GM19193 (cell line): ENCODE measurements around the gene BCAP31.

ENCODE experiments used
- POLR2A ChIP-seq: IDR thresholded peaks from 4 replicates; pipeline ENCODE4 v1.6.1; 2011; ENCODE audit not compliant: insufficient read depth, insufficient read length; ENCODE audit errors: extremely low read depth

The BCAP31 gene

DNA sequence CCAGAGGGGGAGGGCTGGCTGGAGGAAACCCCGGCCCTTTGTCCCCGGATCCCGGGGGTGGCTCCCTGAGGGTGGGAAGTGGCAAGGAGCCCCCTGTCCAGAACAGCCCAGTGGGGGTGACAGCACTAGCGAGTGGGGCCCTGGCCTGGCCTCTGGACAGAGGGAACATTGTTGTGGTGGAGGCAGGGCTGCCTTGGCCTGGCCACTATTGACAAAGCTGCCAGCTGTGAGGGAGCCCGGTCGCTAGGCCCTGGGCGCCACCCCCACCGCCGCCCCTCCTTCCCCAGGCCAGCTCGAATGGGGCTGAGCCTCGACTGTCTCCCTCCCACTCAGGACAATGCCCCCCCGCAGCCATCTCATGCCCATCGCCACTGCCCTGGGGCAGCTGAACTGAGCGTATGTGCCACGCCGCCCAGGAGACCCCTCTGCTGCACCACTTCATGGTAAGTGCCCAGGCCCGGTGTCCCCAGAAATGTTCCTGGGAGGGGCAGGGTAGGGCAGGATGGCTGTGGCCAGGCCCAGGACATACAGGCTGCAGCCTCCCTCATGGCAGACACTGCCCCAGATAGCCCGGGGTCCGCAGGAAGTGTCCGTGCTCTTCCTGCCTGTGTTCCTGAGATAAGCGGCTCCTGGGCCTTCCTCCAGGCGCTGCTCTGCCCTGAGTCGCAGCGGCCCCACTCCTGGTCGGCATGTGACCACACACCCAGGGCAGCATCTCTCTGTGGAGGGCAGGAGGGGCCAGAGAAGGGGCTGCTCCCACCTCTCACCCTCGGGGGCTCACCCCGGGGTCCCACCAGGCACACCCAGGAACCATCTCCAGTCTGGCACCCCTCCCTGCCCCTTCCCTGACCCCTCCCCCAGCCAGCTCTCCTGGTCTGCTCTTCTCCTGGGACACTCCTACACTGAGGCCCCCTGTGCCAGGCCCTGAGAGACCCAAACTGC lies 41.2 kb upstream of the BCAP31 start:
- no peak for TF ChIP-seq POLR2A

DNA sequence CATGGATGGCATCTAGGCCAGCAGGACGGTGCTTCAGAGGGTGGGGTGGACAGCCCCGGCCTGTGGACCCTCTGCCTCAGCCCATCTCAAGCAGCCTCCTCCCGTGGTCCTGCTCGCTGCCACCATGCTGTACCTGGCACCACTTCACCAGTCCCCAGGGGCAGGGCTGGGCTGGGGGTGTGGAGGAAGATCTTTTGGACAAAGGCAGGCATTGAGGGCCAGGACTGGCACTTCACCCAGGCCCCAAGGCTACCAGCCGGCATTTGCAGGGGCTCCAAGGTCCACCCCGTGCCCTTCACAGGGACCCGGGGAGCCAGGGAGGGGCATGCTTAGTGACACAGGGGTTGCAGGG lies 40.6 kb upstream of the BCAP31 start:
- TF ChIP-seq POLR2A, result no peak

DNA sequence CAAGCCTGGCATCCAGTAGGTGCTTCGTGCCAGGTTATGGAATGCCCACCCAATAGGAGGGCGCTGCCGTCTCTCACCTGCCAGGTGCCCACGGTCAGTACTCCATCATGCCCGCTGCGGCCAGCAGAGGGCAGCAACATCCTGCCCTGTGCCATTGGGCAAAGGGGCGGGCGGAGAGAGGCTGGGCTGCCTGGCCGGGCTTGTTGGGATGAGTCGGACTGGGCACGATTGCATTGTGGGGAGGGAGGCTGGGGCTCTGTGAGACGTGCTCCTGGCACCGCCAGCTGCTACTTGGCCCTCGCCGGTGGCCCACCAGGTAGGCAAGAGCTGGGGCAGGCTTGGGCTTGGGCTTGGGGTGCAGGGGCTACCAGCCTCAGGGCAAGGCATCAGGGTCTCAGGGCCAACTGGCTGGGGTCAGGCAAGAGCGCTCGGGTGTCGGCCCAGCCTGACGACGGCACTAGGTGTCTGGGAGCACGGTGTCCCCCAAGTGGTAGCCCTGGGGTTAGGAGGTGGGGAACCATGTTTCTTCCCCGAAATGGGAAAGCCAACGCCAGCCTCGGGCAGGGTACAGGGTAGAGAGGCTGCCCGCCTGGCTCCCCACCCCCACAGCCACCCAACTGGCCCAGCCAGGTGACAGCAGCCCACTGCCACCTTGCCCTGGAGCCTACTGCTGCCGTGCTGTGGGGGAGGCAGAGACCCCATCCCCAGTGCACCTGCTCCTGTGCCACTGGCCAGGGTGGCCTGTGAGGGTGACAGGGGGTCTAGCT lies 40.0 kb upstream of the BCAP31 start, which contains the start of gene PLXNB3:
Gene PLXNB3, plus strand, starts transcription at position 261 of the 767 bp plus-strand sequence. CDS start 1,287 bp downstream, outside the sequence.
- no peak for TF ChIP-seq POLR2A

DNA sequence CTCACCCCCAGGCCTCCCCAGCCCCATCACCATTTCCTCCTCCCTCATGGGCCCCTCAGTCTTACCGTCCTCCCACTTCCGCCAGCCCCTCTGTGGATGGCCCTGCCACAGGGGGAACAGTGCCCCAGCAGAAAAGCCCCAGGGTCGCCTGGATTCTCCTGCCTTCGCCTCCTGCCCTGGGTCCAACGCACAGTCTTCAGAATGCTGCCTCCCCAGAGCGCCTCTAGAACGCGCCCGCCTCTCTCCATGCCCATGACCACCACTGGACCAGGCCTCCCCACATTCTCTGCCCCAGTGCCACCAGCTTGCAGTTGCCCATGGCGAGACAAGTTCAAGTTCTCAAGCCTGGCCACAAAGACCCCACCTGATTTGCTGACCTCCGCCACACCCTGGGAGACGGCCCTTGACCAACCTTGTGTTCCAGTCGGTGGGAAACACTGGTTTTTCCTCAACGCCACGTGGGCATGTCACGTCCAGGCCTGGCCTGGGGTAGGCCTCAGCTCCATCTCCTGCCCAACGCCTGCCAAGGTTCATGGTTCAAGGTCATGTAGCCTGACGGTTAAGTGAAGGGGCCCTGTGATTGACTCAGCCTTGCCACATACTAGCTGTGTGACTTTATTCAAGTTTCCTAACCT lies 39.2 kb upstream of the BCAP31 start:
- TF ChIP-seq POLR2A, result no peak

DNA sequence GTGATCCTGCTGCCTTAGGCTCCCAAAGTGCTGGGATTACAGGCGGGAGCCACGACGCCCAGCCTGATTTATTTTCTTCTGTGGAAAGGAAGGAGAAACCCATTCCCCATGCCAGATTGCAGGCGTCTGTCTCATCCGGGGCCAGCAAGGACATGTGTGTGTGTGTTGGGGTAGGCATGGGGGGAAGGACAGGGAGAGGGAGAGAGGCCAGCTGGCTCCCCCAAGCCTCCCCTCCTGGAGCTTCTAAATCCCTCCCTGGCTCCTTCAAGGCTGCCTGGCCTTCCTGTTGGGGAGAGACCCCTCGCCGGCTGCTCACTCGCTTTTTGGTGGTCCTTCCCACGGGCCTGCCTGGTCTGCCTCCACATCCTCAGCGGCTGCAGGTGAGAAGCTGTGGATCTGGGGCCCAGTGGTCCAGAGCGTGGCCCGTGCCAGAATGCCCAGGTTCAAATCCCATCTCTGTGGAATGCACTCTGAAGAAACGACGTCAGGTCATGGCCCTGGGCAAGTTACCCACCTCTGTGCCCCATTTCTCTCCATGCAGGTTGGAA lies 38.5 kb upstream of the BCAP31 start:
- TF ChIP-seq POLR2A, result no peak

DNA sequence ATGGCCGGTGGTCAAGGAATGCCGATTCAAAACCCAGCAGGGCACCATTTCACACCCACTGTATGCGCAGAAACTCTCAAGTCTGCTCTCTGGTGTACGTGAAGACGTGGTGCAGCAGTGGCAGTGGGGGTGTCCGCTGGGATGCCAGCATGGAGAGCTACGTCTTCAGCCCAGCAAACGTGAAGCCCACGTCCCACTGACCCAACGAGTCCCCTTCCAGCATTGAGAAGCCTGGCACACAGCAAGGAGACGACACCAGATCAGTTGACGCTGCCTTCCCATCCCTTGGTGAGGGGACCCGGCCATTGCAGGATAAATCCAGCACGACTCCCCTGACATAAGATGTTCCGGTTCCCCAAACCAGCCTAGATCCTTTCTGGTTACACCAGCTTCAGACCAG lies 37.7 kb upstream of the BCAP31 start:
- no peak for TF ChIP-seq POLR2A

DNA sequence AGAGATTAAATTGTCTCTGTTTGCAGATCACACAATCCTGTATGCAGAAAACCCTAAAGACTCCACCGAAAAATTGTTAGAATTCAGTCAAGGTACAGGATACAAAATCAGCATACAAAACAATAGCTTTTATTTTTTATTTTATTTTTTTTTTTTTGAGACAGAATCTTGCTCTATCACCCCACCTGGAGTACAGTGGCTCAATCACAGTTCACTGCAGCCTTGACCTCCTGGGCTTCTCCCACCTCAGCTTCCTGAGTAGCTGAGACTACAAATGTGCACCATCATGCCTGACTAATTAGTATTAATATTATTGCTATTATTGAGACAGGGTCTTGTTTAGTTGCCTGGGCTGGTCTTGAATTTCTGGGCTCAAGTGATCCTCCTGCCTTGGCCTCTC lies 30.9 kb upstream of the BCAP31 start:
- TF ChIP-seq POLR2A, result no peak

DNA sequence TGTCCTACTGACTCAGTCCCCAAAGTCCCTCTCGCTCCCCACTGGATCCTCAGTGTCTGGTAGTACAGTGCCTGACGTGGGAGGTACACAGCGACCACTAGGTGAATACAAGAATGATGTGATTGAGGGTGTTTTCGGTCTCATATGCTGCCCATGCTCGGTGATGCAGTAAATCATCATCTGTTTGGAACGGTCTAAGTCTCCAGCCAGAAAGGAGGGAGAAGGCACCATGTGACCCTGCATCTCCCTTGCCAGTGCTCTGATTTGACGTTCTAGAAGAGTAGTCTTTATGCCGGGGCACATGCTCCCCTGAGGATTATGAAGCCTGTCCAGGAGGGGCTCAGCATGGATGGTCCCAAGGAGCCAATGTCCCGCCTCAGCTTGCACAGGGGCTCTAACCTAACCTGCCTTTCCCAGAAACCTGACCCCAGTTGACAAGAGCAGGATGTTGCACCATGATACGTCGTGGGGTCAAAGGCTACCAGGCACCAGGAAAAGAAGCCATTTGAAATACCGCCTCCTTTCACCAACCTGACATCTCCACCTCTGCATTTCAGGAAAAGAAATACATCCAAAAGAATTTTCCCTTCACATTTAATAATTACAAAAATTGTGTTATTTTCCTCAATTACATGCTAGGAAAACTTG lies 26.1 kb upstream of the BCAP31 start:
- TF ChIP-seq POLR2A, result no peak

DNA sequence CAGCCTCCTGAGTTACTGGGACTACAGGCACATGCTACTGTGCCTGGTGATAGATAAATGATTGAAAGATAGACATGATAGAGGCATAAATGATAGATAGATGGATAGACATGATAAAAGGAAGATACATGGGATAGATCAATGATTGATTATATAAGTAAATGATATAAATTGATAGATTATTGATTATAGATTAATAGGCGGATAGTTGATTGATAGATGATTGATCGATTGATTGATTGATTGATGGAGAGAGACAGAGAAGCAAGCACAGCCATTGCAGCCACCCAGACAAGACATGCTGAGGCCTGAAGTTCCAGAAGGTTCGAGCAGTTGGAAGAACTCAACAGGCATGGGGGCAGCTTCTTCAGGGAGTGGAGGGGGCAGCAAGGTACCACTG lies 22.2 kb upstream of the BCAP31 start:
- no peak for TF ChIP-seq POLR2A

DNA sequence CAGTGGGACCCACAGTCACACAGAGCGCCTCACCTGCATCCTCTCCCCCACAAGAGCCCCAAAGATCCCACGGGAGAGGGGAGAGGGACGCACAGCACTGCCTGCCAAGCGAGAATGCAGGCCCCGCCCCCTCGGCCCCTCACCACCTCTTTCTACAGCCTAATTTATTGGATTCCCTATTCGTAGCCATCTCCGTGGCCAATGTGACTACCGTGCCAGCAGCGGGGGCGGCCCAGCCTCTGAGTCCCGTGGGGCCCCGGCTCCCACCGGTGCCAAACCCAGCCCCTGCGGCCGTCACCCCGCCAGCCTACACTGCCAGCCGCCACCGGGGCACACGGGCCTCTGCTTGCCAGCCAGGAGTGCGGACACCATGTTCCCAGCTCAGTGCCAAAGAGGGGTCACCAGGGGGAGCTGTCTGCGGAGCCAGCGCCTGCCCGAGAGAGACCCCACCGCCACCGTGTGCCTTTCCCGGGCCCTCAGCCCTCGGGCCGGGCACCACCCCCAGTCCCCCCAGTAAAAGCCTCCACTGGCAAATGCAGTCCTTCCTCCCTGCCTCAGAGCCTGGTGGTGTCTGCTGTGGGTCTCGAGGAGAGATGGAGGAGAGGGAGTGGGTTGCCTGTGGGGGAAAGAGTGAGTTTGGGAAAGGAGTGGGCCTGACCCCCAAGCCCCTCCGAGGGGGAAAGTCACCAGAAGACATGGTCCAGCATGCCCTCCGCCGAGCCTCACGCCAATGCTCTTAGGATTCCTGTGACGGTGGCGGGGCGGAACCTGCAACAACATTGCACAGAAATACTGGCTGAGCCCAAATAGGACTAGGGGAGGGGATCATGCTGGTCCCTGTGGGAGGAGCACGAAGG lies 20.3 kb upstream of the BCAP31 start:
- TF ChIP-seq POLR2A, result no peak

DNA sequence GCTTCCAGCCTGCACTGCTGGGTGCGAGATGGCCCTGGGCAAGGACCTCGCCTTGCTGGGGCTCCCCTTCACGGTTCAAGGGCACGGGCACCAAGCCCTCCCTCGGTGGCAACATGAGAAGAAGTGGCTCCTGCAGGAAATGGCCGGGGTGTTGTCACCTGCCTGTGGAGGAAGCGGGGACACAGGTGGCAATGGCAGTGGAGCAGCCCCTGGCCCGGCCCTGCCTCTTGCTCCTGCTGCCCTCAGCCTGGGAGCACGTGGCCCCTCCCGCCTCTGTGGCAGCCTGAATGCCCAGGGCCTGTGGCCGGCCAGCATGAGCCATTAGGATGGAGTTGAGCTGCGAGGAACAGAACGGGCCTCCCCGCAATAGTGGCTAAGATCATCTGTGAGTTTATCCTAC lies 17.3 kb upstream of the BCAP31 start:
- TF ChIP-seq POLR2A, result no peak

DNA sequence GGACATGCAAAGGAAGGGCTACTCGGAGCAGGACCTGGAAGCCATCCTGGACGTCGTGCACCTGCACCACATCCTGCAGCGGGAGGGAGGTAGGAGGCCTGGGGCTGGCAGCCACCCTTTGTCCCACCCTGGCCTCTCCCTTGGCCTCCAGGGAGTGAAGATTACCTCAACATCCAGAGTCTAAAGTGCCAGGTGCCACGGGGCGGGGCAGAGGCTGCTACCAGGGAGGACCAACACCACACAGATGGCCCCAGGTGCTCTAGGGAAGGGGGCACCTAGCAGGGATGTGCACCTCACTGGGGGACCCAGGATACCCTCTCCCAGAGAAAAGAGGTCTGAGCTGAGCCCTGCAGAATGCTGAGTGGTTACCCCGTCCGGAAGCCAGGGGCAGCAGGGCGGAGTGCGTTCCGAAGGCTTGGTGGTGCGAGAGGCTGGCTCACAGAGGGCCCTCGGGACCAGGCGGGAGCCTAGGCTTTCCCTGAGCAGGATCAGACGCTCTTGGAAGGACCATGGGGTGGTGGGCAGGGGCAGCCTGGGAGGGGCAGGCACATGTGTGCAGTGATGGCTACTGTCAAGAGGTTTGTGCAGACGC lies 16.5 kb upstream of the BCAP31 start:
- no peak for TF ChIP-seq POLR2A

DNA sequence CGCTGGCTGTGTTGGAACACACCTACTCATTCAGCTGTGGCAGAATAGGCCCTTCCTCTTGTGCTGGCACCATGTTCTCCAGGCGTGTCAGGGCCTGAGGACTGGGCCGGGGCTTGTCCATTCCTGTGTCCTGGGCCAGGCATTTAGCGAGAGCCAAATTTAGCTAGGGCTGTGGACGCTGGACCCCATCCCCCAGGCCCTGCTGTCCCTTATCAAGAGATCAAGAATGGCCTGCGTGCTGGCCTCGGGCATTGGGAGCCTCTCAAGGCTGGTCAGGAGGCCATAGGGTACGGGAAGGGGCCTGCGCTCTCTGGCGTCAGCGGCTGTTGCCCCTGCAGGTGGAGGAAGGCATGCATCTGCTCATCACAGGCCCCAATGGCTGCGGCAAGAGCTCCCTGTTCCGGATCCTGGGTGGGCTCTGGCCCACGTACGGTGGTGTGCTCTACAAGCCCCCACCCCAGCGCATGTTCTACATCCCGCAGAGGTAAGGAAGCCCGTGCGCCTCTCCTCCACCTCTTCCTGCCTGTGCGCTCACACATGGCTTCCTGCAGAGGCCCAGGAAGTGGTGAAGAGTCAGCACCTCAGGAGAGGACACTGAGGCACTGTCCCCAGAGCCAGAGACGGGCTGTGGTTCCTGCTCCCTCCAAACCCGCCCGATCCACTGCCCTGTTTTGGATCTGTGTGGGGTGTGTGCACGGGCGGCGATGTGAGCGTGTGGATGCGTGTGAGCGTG lies 15.7 kb upstream of the BCAP31 start:
- no peak for TF ChIP-seq POLR2A

DNA sequence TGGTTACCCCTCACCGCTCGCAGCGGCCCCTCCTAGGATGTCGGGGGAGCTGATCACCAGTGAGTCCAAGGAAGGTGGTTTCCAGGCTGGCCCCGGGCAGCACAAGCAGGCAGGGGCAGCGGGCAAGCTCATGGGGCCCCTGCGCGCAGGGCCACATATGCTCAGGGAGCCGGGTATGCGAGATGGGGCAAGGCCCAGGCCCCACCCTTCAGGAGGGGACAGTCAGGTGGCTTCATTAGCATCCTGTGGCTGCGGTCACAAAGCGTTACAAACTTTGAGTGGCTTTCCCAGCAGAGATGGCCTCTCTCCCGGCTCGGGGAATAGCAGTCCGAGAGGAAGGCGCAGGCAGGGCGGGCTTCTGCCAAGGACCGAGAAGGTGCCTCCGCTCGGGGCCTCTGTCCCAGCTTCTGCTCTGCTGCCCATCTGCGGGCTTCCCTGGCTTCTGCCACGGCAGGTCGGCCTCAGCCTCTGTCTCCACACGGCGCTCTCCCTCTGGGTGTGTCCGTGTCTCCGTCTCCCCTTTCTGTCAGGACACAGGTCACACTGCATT lies 13.9 kb upstream of the BCAP31 start:
- TF ChIP-seq POLR2A, result no peak
